Activated T-helper 17 cell treated with anti-CD3 and anti-CD28 coated beads, Interleukin-2, amount 50 U/mL, for 72 hours (primary cell): Measurements from ENCODE around the gene NKAIN4. TPM values are rescaled to one million over a fixed set of nuclear protein-coding genes. Genes with fewer than 3 reads are reported as not detected.
A peak's percentile ranks its signal among the peaks of the same experiment; 100 is the strongest.

Source experiments
- ATAC-seq: fragments of 150-1000 bp; cut with Tn5 transposase; replicated peaks from 2 replicates; pipeline ENCODE4 v1.10.0; 2021; ENCODE audit warnings: mild to moderate bottlenecking, moderate library complexity
- H3K27ac Mint-ChIP-seq: one replicate; pipeline ENCODE4 v1.8.0; 2022; ENCODE audit warnings: mixed read lengths
- H3K27me3 Mint-ChIP-seq: one replicate; pipeline ENCODE4 v1.8.0; 2022; ENCODE audit warnings: mixed read lengths
- H3K36me3 Mint-ChIP-seq: one replicate; pipeline ENCODE4 v1.8.0; 2022; ENCODE audit warnings: low read depth, mild to moderate bottlenecking, mixed read lengths
- H3K4me1 Mint-ChIP-seq: one replicate; pipeline ENCODE4 v1.8.0; 2022; ENCODE audit warnings: mixed read lengths
- H3K4me3 Mint-ChIP-seq: one replicate; pipeline ENCODE4 v1.8.0; 2022; ENCODE audit warnings: mild to moderate bottlenecking, mixed read lengths
- H3K9me3 Mint-ChIP-seq: one replicate; pipeline ENCODE4 v1.8.0; 2022; ENCODE audit warnings: mixed read lengths
- total RNA-seq, 2 donors: library from RNA; stranded (reverse); gene quantifications; one replicate each; pipeline ENCODE4 v1.2.3, GENCODE V29; 2022

NKAIN4 gene
- total RNA-seq, 2 donors from 2014 or later, result not detected

DNA sequence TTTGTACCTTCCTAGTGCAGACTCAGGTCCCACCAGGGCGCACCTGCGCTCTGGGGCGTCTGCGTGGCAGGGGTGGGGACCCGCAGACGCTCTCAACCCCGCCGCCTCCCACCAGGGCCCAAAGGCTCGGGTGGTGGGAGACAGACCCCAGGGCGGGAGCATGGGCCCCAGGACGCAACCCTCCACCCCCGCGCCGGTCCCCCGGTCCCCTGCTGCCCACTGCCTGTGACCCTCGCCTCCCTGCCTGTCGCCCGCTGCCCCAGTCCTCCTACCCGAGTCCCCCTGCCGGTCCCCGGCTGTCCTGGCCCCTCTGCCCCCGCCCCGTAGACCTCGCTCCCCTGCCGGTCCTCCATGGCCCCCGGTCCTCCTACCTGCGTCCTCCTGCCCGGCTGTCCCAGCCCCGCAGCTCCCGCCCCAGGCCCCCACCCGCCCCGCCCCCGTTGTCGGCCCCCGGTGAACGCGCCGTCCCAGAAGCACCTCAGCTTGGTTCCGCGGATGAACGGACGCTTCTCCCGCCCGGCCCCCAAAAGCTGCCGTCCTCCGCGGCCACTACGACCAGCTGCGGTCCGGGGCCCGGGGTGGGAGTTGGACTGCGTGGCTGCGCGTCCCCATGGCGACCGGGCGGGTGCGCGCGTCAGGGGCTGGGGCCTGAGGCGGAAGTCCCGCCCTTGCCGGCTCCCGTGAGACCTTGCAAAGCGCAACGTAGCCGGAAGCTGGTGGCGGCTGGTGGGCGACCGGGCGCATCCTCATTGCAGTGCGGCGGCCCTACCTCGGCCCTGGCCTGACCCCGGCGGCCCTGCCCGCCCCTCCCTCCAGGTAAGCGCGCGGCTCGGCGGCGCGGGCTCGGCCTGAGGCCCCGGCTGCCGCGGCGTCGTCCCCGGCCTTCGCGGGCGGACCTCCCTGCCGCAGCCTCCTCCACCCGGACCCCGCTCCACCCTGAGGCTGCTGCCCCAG is 18.1 kb upstream of the NKAIN4 start, which contains the start of gene ARFGAP1:
Gene ARFGAP1, plus strand, starts transcription at position 709 of the 954 bp plus-strand sequence. CDS start 2,768 bp downstream, outside the sequence.
- Mint-ChIP-seq H3K4me3 (peak within 1 kb of the TSS; percentile 91), H3K27me3 (no peaks in the 10 kb centered on the region), H3K9me3 (no peaks in the 10 kb centered on the region), H3K27ac (peak within 1 kb of the TSS; percentile 95), H3K4me1 (peaks cover 11% of the 10 kb centered on the region), H3K36me3 (peaks cover 15% of the 10 kb centered on the region)
- ATAC-seq, result peak; percentile 99

DNA sequence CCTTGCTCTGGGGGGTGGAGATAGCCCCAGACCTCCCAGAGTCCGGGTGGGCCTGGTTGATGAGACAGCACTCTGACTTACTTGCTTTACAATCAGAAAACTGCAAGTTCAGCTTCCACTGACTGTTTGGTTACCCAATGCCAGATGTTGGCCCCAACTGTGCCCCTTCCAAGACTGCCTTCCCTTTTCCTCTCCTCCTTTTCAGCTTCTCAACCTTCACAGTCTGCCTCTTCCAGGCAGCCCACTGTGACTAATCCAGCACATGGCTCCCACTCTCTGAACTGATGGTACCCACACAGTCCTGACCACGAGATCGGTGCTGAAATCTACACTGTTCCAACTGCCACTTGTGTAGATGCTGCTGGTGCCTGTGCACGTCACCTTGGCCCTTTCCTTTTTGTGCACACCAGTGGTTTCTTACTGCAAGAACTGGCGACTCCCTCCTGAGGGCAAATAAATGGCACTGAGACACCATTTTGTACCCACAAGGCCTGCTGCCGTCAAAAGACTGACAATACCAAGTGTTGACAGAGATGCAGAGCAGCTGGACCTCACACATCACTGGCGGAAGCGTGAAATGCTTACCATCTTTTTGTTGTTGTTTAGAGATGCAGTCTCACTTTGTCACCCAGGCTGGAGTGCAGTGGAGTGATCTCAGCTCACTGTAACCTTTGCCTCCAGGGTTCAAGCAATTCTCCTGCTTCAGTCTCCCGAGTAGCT is 16.5 kb upstream of the NKAIN4 start:
- Mint-ChIP-seq H3K9me3 (no peaks in the 10 kb centered on the region), H3K4me1 (peaks cover 11% of the 10 kb centered on the region), H3K36me3 (no peaks in the 10 kb centered on the region), H3K27me3 (peaks cover 5% of the 10 kb centered on the region), H3K27ac (no peak overlapping the region), H3K4me3 (peak overlapping the region; percentile 91)
- ATAC-seq, result no peak

DNA sequence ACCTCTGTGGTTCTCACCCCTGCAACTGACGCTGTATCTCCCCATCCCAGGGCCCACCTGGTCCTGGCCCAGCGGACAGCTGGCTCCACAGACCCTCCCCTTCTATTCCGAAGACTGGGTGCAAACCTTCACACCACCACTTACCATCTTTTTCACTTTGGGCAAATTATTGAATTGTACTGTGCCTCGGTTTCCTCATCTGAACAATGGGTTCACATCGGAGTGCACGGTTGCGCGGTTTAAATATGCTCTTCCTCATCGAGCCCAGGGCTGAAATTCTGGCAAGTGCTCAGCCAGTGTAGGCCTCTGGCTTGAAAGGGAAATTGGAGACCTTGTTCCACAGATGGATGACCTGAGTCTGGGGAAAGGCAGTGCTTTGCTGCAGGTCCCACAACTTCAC is 15.5 kb upstream of the NKAIN4 start:
- Mint-ChIP-seq H3K4me1 (peaks cover 11% of the 10 kb centered on the region), H3K27me3 (peaks cover 6% of the 10 kb centered on the region), H3K27ac (no peak overlapping the region), H3K4me3 (no peak overlapping the region), H3K9me3 (no peaks in the 10 kb centered on the region), H3K36me3 (no peaks in the 10 kb centered on the region)
- ATAC-seq, result no peak

DNA sequence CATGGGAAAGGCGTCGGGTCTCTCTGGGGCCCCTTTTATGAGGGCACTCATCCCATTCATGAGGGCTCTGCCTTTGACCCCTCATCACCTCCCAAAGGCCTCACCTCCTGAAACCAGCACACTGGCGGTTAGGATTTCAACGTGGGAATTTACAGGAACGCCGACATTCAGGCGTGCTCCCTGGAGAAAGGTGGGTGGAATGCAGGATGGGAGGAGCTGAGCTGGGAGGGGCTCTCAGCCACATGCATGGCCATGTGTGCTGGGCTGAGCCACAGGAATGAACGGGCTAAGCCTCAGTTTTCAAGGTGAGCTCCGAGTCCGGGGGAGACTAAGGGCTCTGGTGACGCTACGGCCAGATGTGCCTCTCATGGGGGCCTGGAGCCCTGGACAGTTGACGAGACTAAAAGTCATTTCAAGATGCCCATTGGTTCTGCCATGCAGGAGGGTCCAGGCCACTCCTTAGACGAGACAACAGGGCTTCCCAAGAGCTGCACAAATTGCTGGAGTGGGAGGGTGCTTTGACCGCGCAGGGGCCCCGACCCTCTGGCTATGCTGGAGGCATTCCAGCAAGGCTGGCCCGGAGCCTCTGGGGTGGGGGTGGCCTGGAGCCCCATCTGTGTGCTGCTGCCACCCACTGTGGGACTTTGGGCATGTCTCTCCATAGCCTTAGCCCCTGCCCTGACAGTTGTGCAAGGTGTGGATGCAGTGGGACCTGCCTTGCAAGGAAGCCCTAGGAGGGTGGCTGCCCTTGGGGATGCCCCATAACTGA is 14.6 kb upstream of the NKAIN4 start:
- peaks cover 9% of the 10 kb centered on the region for H3K27me3 Mint-ChIP-seq
- no peaks in the 10 kb centered on the region for H3K9me3 Mint-ChIP-seq
- H3K27ac Mint-ChIP-seq, result no peak overlapping the region
- H3K36me3 Mint-ChIP-seq, result no peaks in the 10 kb centered on the region
- H3K4me1 Mint-ChIP-seq, result peaks cover 9% of the 10 kb centered on the region
- ATAC-seq, result no peak
- H3K4me3 Mint-ChIP-seq, result no peak overlapping the region

DNA sequence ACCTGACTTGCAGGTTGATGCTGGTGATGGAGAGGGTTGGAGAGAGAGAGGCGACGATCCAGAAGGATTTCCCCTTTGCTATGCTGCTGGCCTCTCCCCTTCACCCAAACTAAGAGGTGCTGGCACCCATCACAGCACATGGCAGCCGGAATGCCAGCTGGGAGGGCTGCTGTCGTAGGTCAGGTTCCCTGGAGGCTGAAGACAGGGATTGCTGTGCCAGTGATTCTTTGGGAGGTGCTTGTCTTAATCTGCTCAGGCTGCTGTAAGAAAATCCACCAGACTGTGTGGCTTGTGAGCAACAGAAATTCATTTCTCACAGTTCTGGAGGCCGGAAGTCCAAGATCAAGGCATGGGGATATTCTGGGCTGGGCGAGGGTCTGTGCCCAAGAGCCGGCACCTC is 14.0 kb upstream of the NKAIN4 start:
- no peak overlapping the region for H3K4me3 Mint-ChIP-seq
- H3K27ac Mint-ChIP-seq, result no peak overlapping the region
- H3K36me3 Mint-ChIP-seq, result no peaks in the 10 kb centered on the region
- peaks cover 9% of the 10 kb centered on the region for H3K27me3 Mint-ChIP-seq
- H3K4me1 Mint-ChIP-seq, result peaks cover 5% of the 10 kb centered on the region
- H3K9me3 Mint-ChIP-seq, result no peaks in the 10 kb centered on the region
- no peak for ATAC-seq

DNA sequence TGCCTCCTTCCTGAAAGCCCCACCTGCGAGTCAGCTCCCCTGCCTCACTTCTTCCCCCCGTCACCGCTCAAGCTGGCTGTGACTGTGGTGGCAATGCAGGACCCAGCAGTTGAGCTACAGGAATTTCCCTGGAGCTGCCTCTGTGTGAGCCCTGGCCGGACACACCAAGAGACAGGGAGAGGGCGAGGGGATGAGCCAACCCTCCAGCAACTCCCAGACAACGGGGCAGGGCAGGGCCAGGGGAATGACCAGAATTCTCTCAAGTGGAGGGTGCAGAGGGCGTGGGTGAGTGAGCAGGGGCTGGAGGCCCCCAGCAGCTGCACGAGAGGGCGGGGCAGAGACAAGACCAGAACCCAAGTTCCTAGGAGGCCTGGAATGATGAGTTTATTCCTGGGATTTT is 13.4 kb upstream of the NKAIN4 start:
- H3K36me3 Mint-ChIP-seq, result no peaks in the 10 kb centered on the region
- ATAC-seq, result no peak
- H3K9me3 Mint-ChIP-seq, result no peaks in the 10 kb centered on the region
- no peak overlapping the region for H3K4me3 Mint-ChIP-seq
- H3K27ac Mint-ChIP-seq, result no peak overlapping the region
- H3K27me3 Mint-ChIP-seq, result peaks cover 13% of the 10 kb centered on the region
- peaks cover 5% of the 10 kb centered on the region for H3K4me1 Mint-ChIP-seq

DNA sequence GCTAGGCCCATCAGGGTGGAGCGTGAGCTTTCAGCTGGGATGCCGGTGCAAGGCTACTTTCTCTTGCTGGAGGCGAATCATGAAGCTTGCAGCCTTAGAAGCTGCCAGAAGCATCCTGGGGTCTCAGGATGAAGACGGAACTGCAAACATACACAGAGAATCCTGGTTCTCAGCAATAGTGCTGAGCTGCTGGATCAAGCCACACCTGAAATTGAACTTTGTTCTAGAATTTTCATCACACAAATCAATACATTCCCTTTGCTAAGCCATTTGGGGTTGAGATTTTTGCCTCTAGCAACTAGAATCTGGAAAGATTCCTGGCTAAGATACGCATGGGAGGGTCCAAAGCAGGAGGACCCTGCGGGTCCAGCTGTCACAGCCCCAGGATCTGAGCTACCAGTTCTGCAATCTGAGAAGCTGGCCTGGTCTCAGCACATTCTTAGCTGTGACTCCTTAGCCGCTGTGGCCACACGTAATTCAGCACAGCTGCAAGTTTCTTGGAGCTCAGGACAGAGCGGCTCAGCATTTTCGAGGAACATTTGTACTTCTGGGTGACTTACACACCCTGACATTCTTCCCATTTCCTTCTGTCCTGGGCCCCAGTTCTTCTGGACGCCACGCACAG is 11.7 kb upstream of the NKAIN4 start:
- Mint-ChIP-seq H3K4me1 (no peaks in the 10 kb centered on the region), H3K4me3 (no peak overlapping the region), H3K27ac (no peak overlapping the region), H3K36me3 (no peaks in the 10 kb centered on the region), H3K9me3 (no peaks in the 10 kb centered on the region), H3K27me3 (peaks cover 13% of the 10 kb centered on the region)
- ATAC-seq, result no peak

DNA sequence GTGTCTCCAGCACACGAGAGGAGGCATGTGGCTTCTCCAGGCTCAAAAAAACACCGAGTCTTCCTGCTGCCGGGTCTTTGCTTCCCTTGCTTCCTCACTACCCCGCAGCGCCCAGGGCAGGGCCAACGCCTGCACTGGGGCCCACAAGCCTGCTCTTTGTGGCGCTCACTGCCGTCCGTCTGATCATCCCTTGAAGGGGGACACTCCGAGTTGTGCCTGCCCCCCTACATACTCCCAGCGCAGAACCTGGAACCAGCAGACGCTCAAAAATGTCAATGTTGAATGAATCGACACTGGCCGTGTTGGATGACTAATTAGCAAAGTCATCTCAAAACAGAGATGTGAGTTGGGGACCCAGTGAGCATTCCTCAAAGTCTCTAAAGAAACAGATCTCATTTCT is 10.3 kb upstream of the NKAIN4 start:
- H3K27me3 Mint-ChIP-seq, result peaks cover 13% of the 10 kb centered on the region
- ATAC-seq, result no peak

DNA sequence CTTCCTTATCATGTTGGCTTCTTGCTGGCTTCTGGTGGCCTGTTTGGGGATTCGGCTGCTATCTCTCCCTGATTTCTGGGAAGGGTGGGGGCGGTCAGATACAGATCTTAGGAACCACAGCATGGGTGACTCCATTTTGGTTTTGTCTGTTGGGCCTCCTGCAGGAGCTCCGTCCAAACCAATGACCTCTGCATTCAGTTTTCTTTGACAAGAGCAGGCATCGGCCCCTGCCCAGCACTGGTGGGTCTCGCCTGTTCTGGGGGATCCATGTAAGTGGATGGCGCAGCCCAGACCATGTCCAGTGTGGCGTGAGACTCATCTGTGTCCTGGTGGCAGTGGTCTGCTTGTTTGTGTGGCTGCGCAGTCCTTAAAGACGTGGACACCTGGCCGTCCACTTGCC is 9.7 kb upstream of the NKAIN4 start:
- Mint-ChIP-seq H3K27me3 (peaks cover 17% of the 10 kb centered on the region), H3K36me3 (no peaks in the 10 kb centered on the region)
- no peak for ATAC-seq

More for the DNA sequence above, 10.3 kb upstream of the NKAIN4 start:
- no peak overlapping the region for H3K27ac Mint-ChIP-seq
- H3K36me3 Mint-ChIP-seq, result no peaks in the 10 kb centered on the region
- H3K4me3 Mint-ChIP-seq, result no peak overlapping the region
- no peaks in the 10 kb centered on the region for H3K4me1 Mint-ChIP-seq
- H3K9me3 Mint-ChIP-seq, result no peaks in the 10 kb centered on the region

DNA sequence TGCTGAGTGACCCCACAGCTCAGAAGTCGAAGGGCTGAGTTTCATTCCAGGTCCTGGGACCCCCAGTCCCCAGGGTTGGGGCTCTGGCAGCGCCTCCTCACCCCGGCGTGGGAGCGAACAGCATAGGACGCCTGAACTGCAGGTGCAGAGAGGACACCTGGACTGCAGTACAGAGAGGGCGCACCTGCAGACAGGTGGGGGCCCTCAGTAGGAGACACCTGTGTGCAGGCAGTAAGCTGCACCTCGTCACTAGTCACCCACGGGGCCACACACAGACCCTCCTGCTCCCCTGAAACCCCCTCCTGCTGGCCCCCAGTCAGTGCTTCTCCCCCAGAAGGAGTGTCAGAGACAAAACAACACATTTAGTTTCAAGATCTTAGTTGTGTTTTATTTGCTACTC is 8.6 kb upstream of the NKAIN4 start:
- no peaks in the 10 kb centered on the region for H3K9me3 Mint-ChIP-seq
- H3K27ac Mint-ChIP-seq, result no peak overlapping the region
- H3K36me3 Mint-ChIP-seq, result no peaks in the 10 kb centered on the region
- H3K4me3 Mint-ChIP-seq, result no peak overlapping the region
- ATAC-seq, result no peak
- H3K4me1 Mint-ChIP-seq, result no peaks in the 10 kb centered on the region
- peaks cover 17% of the 10 kb centered on the region for H3K27me3 Mint-ChIP-seq

More for the DNA sequence above, 9.7 kb upstream of the NKAIN4 start:
- Mint-ChIP-seq H3K9me3 (no peaks in the 10 kb centered on the region), H3K4me3 (no peak overlapping the region), H3K4me1 (no peaks in the 10 kb centered on the region), H3K27ac (no peak overlapping the region)

DNA sequence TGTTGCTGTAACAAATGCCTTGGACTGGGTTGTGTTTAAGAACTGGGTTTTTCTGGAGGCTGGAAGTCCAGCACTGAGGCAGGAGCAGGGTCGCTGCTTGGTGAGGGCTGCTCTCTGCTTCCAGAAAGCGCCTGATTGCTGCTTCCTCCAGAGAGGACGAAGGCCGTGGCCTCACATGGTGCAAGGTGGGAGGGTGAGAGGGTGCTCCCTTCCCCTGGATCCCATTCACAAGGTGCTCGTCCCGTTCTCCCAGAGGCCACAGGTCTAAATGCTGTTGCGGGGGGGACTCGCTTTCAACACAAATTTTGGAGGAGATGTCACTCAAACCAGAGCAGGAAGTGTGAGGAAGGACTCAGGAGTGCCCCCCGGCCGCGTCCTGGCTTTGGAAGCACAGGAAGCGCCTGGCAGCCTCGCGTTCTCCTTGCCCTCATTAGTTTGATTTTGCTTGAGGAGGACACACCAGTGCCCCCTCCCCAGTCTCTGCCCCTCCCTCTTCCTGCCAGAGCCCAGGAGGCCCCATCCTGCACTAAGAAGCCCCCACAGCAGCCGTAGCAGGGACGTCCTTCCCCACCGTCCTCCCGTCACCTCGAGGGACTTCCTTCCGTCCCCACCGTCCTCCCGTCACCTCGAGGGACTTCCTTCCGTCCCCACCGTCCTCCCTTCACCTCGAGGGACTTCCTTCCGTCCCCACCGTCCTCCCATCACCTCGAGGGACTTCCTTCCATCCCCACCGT is 7.7 kb upstream of the NKAIN4 start:
- H3K4me3 Mint-ChIP-seq, result no peak overlapping the region
- H3K27ac Mint-ChIP-seq, result no peak overlapping the region
- ATAC-seq, result no peak
- peaks cover 21% of the 10 kb centered on the region for H3K27me3 Mint-ChIP-seq
- peaks cover 3% of the 10 kb centered on the region for H3K4me1 Mint-ChIP-seq
- no peaks in the 10 kb centered on the region for H3K36me3 Mint-ChIP-seq
- H3K9me3 Mint-ChIP-seq, result no peaks in the 10 kb centered on the region

DNA sequence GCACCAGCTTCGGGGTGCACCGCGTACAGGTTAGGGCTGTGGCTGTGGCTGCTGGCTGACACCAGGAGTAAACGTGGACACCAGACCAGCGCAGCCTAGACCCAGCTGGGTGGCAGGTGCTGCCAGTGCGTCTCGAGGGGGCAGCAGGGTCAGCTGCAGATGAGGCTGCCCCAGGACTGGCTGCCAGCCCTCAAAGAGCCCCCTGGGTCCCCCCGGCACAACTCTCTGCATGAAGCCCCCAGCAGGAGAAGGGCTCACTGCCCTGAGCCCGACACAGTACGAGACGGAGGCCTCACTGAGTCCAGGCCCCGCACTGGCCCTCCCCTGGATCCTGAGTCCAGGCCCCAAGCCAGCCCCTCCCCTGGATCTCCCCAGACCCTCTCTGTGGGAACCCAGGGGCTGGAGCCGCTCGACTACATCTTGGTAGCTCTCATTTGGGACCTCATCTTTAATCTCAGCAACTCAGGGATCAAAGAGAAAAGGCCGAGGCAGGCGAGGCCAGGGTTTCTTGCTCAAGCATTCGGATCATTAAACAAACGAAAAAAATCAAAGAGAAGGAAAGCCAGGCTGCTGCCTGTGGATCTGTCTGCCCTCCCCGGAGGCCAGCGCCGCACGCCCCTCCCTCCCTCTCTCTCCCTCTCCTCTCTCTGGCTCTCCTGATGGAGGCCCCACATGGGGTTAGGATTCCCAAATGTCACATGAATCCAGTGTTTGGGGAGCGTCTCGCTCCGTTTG is 7.0 kb upstream of the NKAIN4 start:
- Mint-ChIP-seq H3K4me3 (no peak overlapping the region), H3K36me3 (no peaks in the 10 kb centered on the region), H3K4me1 (peaks cover 6% of the 10 kb centered on the region), H3K9me3 (no peaks in the 10 kb centered on the region), H3K27me3 (peaks cover 28% of the 10 kb centered on the region), H3K27ac (no peak overlapping the region)
- ATAC-seq, result no peak

DNA sequence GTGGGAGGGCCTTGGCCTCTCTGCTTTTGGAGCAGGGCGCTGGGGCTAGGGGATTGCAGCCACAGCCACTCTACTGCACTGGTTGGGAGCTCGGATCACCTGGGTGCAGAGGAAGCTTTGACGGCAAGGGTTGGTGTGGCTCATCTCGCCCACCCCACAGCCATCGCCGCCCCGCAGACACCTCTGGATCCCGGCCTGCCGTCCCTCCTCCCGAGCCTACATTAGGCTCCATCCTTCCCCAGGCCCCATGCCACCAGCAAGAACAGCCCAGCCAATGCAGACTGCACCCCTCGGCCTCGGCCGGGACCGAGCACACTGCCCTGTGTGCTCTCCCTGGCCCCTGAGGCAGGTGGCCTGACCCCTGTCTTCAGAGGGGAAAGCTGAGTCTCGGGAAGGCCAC is 6.3 kb upstream of the NKAIN4 start:
- Mint-ChIP-seq H3K27me3 (peaks cover 27% of the 10 kb centered on the region), H3K36me3 (no peaks in the 10 kb centered on the region), H3K4me3 (no peak overlapping the region), H3K9me3 (no peaks in the 10 kb centered on the region), H3K27ac (no peak overlapping the region), H3K4me1 (peaks cover 6% of the 10 kb centered on the region)
- no peak for ATAC-seq
